ENCODE data around the gene FECH. TPM values are rescaled to one million over a fixed set of nuclear protein-coding genes. Genes with fewer than 3 reads are reported as not detected.

Gene FECH
- total RNA-seq, 1 donor from 2014 or later, result 25.8 TPM

GRCh38 chr18:57533868-57534510 lies 52.5 kb downstream of the FECH start:
- no peaks in the 10 kb centered on the region for H3K36me3 Mint-ChIP-seq (ENCODE audit: insufficient read depth)
- no peak for DNase-seq (ENCODE audit: low spot score, unreplicated experiment)
- H3K4me3 Mint-ChIP-seq (ENCODE audit: low read depth), result no peak overlapping the region
- peak overlapping the region; percentile 54 for H3K27ac Mint-ChIP-seq
- peaks cover 12% of the 10 kb centered on the region for H3K27me3 Mint-ChIP-seq
- H3K4me1 Mint-ChIP-seq (ENCODE audit: low read depth), result peaks cover 29% of the 10 kb centered on the region
- no peaks in the 10 kb centered on the region for H3K9me3 Mint-ChIP-seq (ENCODE audit: low read depth)
- no peak for TF ChIP-seq CTCF (IDR thresholded peaks at IDR 0.05; ENCODE audit: unreplicated experiment)

- Mint-ChIP-seq H3K4me3 (ENCODE audit: low read depth) (no peak overlapping the region), H3K27ac (peak overlapping the region; percentile 78), H3K4me1 (ENCODE audit: low read depth) (peaks cover 28% of the 10 kb centered on the region), H3K9me3 (ENCODE audit: low read depth) (no peaks in the 10 kb centered on the region), H3K36me3 (ENCODE audit: insufficient read depth) (no peaks in the 10 kb centered on the region), H3K27me3 (peaks cover 12% of the 10 kb centered on the region)
- TF ChIP-seq CTCF (IDR thresholded peaks at IDR 0.05; ENCODE audit: unreplicated experiment), result no peak
- DNase-seq (ENCODE audit: low spot score, unreplicated experiment), result no peak
Observed at GRCh38 chr18:57533006-57533867, 53.3 kb downstream of the FECH start.

- TF ChIP-seq CTCF (IDR thresholded peaks at IDR 0.05; ENCODE audit: unreplicated experiment), result no peak
- no peak overlapping the region for H3K27ac Mint-ChIP-seq
- peaks cover 2% of the 10 kb centered on the region for H3K36me3 Mint-ChIP-seq (ENCODE audit: insufficient read depth)
- peaks cover 25% of the 10 kb centered on the region for H3K4me1 Mint-ChIP-seq (ENCODE audit: low read depth)
- peaks cover 2% of the 10 kb centered on the region for H3K27me3 Mint-ChIP-seq
- no peak for DNase-seq (ENCODE audit: low spot score, unreplicated experiment)
- no peaks in the 10 kb centered on the region for H3K9me3 Mint-ChIP-seq (ENCODE audit: low read depth)
- H3K4me3 Mint-ChIP-seq (ENCODE audit: low read depth), result no peak overlapping the region
Observed at GRCh38 chr18:57529151-57529550, 57.4 kb downstream of the FECH start.

GRCh38 chr18:57527556-57528229 lies 58.8 kb downstream of the FECH start:
- TF ChIP-seq CTCF (IDR thresholded peaks at IDR 0.05; ENCODE audit: unreplicated experiment), result no peak
- no peak for DNase-seq (ENCODE audit: low spot score, unreplicated experiment)
- peaks cover 2% of the 10 kb centered on the region for H3K36me3 Mint-ChIP-seq (ENCODE audit: insufficient read depth)
- no peak overlapping the region for H3K4me3 Mint-ChIP-seq (ENCODE audit: low read depth)
- peak overlapping the region; percentile 79 for H3K27ac Mint-ChIP-seq
- H3K27me3 Mint-ChIP-seq, result peaks cover under 1% of the 10 kb centered on the region
- H3K9me3 Mint-ChIP-seq (ENCODE audit: low read depth), result no peaks in the 10 kb centered on the region
- H3K4me1 Mint-ChIP-seq (ENCODE audit: low read depth), result peaks cover 10% of the 10 kb centered on the region
